ES-I3 (cell line): ENCODE results near the gene MKRN3.
"Not testable (repeated sequence)": the region's sequence is repeated elsewhere in the genome, so short reads cannot be mapped to it uniquely, and the experiment has no call there.

ENCODE experiments used
- H3K36me3 ChIP-seq: 2 replicates; pipeline ENCODE4 v1.6.1; 2013; ENCODE audit warnings: mild to moderate bottlenecking, low read length, control low read depth, moderate library complexity; ENCODE audit not compliant: insufficient read depth
- H3K4me1 ChIP-seq: 2 replicates; pipeline ENCODE4 v1.6.1; 2013; ENCODE audit warnings: mild to moderate bottlenecking, control low read depth, low read length; ENCODE audit not compliant: insufficient read depth
- H3K9ac ChIP-seq: 2 replicates; pipeline ENCODE4 v1.6.1; 2013; ENCODE audit warnings: low read depth, mild to moderate bottlenecking, low read length, moderate library complexity
- H3K9me3 ChIP-seq: 2 replicates; pipeline ENCODE4 v1.6.1; 2013; ENCODE audit warnings: mild to moderate bottlenecking, low read length, moderate library complexity; ENCODE audit not compliant: control insufficient read depth, insufficient read depth

Gene MKRN3

GRCh38 chr15:23567921-23568320 lies 2.4 kb downstream of the MKRN3 start:
- Histone ChIP-seq H3K36me3 (no peaks in the 10 kb centered on the region), H3K4me1 (no peaks in the 10 kb centered on the region), H3K9ac (no peak overlapping the region), H3K9me3 (peaks cover 6% of the 10 kb centered on the region; the same call in 1 of the 2 replicates)

DNA sequence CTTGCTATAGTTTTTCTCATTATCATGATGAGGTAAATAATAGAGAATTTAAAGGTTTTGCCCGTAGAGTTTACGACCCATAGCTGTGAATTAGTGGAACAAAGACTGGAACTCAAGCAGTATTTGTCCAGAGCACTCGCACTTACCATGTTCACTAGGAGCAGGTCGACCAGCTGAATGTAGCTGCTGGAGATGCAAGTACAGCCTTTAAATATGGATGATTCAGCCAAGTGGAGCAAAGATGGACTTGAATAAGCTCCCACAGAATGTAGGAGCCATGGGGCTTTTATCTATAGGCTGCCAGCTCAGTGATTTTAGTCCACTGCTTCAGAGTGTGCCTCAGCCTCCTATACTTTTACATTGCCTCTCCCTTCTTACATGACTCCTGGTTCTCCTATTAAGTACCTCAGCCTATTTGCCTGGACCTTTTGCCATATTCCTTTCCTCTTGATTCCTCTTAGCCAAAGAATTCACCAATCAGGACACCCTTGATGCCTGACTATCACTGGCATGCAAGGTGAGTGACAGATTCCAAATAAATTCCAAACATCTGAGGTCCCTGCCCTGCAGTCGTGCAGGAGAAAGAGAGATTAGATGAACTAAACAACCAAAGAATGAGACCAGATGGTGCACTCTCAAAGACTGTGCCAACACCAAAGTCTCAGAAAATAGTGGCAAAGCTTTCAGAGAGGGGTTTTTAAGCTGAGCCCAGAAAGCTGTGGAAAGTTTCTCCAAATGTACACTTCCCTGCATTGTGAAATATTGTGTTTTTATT lies 3.9 kb downstream of the MKRN3 start:
- Histone ChIP-seq H3K4me1 (no peaks in the 10 kb centered on the region), H3K9ac (no peak overlapping the region), H3K36me3 (no peaks in the 10 kb centered on the region), H3K9me3 (peaks cover 6% of the 10 kb centered on the region; the same call in 1 of the 2 replicates)

- H3K4me1 ChIP-seq, result no peaks in the 10 kb centered on the region
- peaks cover 6% of the 10 kb centered on the region; the same call in 1 of the 2 replicates for H3K9me3 ChIP-seq
Measured at GRCh38 chr15:23570486-23570885, 5.0 kb downstream of the MKRN3 start.

GRCh38 chr15:23572844-23573243 lies 7.4 kb downstream of the MKRN3 start:
- Histone ChIP-seq H3K9me3 (no peaks in the 10 kb centered on the region; the same call in 1 of the 2 replicates), H3K36me3 (no peaks in the 10 kb centered on the region), H3K9ac (no peak overlapping the region), H3K4me1 (no peaks in the 10 kb centered on the region)

More at GRCh38 chr15:23570486-23570885, 5.0 kb downstream of the MKRN3 start:
- Histone ChIP-seq H3K9ac (no peak overlapping the region), H3K36me3 (no peaks in the 10 kb centered on the region)

DNA sequence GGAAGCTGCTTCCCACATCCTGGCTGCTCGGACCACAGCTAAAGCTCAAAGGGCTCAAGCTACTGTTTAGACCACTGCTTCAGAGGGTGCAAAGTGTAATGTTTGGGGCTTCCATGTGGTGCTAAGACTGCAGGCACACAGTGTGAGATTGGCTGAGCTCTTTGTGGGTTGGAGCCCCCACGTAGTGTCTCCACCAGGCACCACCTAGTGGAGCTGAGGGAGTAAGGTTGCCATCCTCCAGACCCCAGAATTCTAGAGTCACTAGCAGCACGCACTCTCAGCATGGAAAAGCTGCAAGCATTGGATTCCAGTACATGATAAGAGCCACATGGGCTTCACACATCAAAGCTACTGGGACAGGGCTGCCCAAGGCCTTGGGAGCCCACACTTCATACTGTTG lies 9.3 kb downstream of the MKRN3 start:
- no peaks in the 10 kb centered on the region for H3K4me1 ChIP-seq
- no peaks in the 10 kb centered on the region for H3K9me3 ChIP-seq
- no peaks in the 10 kb centered on the region for H3K36me3 ChIP-seq
- H3K9ac ChIP-seq, result no peak overlapping the region

- no peak overlapping the region for H3K9ac ChIP-seq
- no peaks in the 10 kb centered on the region for H3K4me1 ChIP-seq
- no peaks in the 10 kb centered on the region for H3K9me3 ChIP-seq
- H3K36me3 ChIP-seq, result no peaks in the 10 kb centered on the region
Measured at GRCh38 chr15:23576061-23576460, 10.6 kb downstream of the MKRN3 start.

- Histone ChIP-seq H3K9ac (no peak overlapping the region), H3K9me3 (no peaks in the 10 kb centered on the region), H3K36me3 (no peaks in the 10 kb centered on the region), H3K4me1 (no peaks in the 10 kb centered on the region)
Measured at GRCh38 chr15:23578521-23579150, 13.2 kb downstream of the MKRN3 start.

DNA sequence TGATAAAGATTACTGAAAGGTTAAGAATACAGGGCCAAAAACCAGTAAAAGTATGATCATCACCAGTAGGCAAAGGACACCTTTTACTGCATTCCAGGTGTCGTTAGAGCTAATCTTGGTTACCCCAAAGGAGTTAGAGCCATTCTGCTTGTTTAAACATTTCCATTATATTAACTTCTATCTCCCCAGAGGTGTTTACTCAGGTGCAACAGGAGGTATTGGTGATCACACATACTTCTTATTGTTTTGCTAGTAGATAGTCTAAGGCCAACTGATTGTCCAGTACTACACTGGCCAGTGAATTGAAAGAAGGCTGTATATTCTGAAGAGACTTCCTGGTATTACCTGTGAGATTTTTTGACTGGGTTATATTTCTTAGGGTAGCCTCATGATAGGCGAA lies 22.8 kb downstream of the MKRN3 start:
- H3K9me3 ChIP-seq, result no peaks in the 10 kb centered on the region
- no peaks in the 10 kb centered on the region for H3K36me3 ChIP-seq
- no peaks in the 10 kb centered on the region for H3K4me1 ChIP-seq
- H3K9ac ChIP-seq, result no peak overlapping the region

DNA sequence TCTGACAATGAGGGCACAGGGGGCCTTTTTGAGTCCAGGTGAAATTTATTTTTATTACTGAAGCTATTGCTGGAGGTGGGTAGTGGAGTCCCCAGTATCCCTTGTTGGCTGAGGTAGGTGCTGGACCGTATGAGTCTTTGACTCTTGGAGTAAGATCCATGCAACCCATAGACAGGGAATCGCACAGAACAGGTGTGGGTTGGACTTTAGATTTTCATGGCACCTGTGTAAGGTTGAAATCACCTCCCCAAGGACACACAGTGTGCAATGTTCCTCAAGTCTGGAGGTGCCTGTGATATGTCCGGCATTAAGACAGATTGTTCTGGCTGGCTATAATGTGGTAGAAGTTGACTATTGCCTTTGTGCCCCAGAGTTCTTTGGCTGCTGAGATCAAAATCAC lies 23.5 kb downstream of the MKRN3 start:
- no peaks in the 10 kb centered on the region for H3K9me3 ChIP-seq
- no peak overlapping the region for H3K9ac ChIP-seq
- no peaks in the 10 kb centered on the region for H3K4me1 ChIP-seq
- no peaks in the 10 kb centered on the region for H3K36me3 ChIP-seq

DNA sequence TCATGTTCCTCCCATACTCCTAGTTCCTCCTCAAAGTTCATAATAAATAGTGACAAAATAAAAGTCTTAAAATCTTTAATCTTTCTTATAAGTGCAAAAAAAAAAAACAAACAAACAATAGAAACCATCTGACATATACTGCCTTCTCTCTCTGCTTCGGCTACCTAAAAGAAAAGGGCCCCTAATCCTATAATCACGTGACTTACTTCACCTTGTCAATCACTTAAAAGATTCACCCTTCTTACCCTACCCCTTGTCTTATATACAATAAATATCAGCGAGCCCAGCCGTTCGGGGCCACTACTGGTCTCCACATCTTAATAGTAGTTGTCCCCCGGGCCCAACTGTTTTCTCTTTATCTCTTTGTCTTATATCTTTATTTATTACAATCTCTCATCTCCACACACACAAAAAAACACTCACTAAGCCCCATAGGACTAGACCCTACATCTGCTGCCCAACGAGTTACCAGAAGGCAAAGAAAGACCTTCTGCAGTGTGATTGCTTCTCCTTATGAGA lies 28.8 kb downstream of the MKRN3 start:
- H3K9me3 ChIP-seq, result no peaks in the 10 kb centered on the region
- H3K36me3 ChIP-seq, result no peaks in the 10 kb centered on the region
- H3K9ac ChIP-seq, result no peak overlapping the region
- no peaks in the 10 kb centered on the region for H3K4me1 ChIP-seq

DNA sequence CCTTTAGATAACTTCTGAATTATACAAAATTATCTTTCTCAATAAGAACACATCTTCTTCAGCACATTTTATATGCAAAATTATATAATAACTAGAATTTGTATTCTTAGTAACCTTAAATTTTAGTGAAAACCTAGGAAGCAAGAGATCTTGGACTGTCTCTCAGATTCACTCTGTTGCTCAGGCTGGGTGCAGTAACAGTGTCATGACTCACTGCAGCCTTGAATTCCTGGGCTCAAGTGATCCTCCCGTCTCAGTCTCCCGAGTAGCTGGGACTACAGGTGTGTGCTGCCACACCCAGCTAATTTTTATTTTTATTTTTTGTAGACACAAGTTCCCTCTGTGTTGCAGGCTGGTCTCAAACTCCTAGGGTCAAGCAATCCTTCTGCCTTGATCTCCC lies 29.9 kb downstream of the MKRN3 start:
- Histone ChIP-seq H3K9ac (no peak overlapping the region), H3K9me3 (no peaks in the 10 kb centered on the region), H3K4me1 (no peaks in the 10 kb centered on the region), H3K36me3 (no peaks in the 10 kb centered on the region)

DNA sequence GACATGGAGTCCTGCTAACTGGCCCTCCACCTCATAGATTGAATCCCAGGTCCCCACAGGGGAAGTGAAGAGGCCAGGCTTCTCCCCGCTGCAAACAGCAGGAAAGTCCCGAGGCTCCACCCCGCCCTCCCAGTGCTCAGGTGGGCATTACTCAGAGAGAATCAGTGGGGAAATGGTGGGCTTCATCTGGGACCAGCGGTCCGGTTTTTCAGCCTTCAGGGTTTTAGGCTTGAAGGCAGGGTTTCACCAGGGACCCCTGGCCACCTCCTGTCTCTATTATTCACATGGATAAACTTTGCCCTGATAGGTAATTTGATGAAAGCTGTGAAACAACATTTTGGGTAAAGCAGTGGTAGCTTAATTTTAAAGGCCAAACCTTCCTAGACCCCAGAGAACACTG lies 31.3 kb downstream of the MKRN3 start:
- no peak overlapping the region for H3K9ac ChIP-seq
- no peaks in the 10 kb centered on the region for H3K4me1 ChIP-seq
- H3K36me3 ChIP-seq, result no peaks in the 10 kb centered on the region
- H3K9me3 ChIP-seq, result no peaks in the 10 kb centered on the region

- not testable (repeated sequence) for H3K9me3 ChIP-seq, H3K36me3 ChIP-seq, H3K4me1 ChIP-seq, H3K9ac ChIP-seq
Measured at GRCh38 chr15:23597278-23597677, 31.8 kb downstream of the MKRN3 start.

DNA sequence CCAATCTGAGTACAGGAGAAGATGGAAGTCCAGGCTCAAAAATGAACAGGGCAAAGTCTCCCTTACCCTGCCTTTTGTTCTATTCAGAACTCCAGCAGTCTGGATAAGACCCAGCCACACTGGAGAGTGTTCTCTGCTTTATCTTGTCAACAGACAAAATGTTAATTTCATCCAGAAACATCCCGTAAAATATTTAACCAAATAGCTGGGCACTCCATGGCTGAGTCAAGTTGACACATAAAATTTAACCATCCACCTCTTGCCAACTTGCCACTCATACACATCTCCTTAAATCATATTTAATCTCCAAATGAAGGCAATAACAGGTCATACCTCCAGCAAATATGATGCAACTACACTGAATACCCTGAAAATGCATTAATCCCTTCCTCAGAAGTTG lies 33.6 kb downstream of the MKRN3 start:
- Histone ChIP-seq H3K9ac (no peak overlapping the region), H3K9me3 (no peaks in the 10 kb centered on the region), H3K4me1 (no peaks in the 10 kb centered on the region), H3K36me3 (no peaks in the 10 kb centered on the region)

GRCh38 chr15:23602124-23602523 lies 36.6 kb downstream of the MKRN3 start:
- no peak overlapping the region for H3K9ac ChIP-seq
- no peaks in the 10 kb centered on the region for H3K36me3 ChIP-seq
- H3K9me3 ChIP-seq, result no peaks in the 10 kb centered on the region
- no peaks in the 10 kb centered on the region for H3K4me1 ChIP-seq
